GM23338 (cell line): ENCODE measurements around the gene MRPL34. TPM values are rescaled to one million over a fixed set of nuclear protein-coding genes. Genes with fewer than 3 reads are reported as not detected.

Source experiments
- ATAC-seq: fragments of 200-7000 bp; cut with Tn5 transposase; 3 replicates; pipeline ENCODE4 v1.9.1; 2020
- DNase-seq: peaks from one replicate; pipeline ENCODE4 v3.0.0-alpha.2; 2015; ENCODE audit warnings: low spot score
- H2AFZ ChIP-seq: fragments of 200-600 bp; sonication (generic); 2 replicates; pipeline ENCODE4 v1.8.0; 2016; ENCODE audit warnings: antibody characterized with exemption, mild to moderate bottlenecking, moderate library complexity
- H3F3A ChIP-seq: fragments of 200-600 bp; sonication (generic); replicated peaks from 2 replicates; pipeline ENCODE4 v1.8.0; 2017; ENCODE audit warnings: antibody characterized with exemption, mixed run types, low read depth
- H3K27ac ChIP-seq: fragments of 200-600 bp; sonication (generic); 2 replicates; pipeline ENCODE4 v1.6.1; 2016; ENCODE audit warnings: low read depth
- H3K27me3 ChIP-seq: fragments of 200-600 bp; sonication (generic); 2 replicates; pipeline ENCODE4 v1.8.0; 2016; ENCODE audit warnings: mild to moderate bottlenecking, mixed run types, moderate library complexity; ENCODE audit not compliant: insufficient read depth
- H3K36me3 ChIP-seq: fragments of 200-600 bp; sonication (generic); 2 replicates; pipeline ENCODE4 v1.8.0; 2016; ENCODE audit warnings: mild to moderate bottlenecking; ENCODE audit not compliant: insufficient read depth
- H3K4me1 ChIP-seq: fragments of 200-600 bp; sonication (generic); 2 replicates; pipeline ENCODE4 v1.8.0; 2016; ENCODE audit warnings: mild to moderate bottlenecking, moderate library complexity; ENCODE audit not compliant: insufficient read depth
- H3K4me2 ChIP-seq: fragments of 200-600 bp; sonication (generic); 2 replicates; pipeline ENCODE4 v1.7.1; 2017; ENCODE audit warnings: mixed run types
- H3K4me3 ChIP-seq: fragments of 200-600 bp; sonication (generic); 2 replicates; pipeline ENCODE4 v1.6.1; 2016; ENCODE audit warnings: mixed run types
- H3K79me2 ChIP-seq: fragments of 200-600 bp; sonication (generic); replicated peaks from 2 replicates; pipeline ENCODE4 v1.8.0; 2017; ENCODE audit warnings: mild to moderate bottlenecking; ENCODE audit not compliant: insufficient read depth
- H3K9me2 ChIP-seq: fragments of 200-600 bp; sonication (generic); 2 replicates; pipeline ENCODE4 v1.8.0; 2017; ENCODE audit not compliant: insufficient read depth
- H4K20me1 ChIP-seq: fragments of 200-600 bp; sonication (generic); replicated peaks from 2 replicates; pipeline ENCODE4 v1.8.0; 2017; ENCODE audit warnings: mild to moderate bottlenecking; ENCODE audit not compliant: insufficient read depth
- H3K27ac Mint-ChIP-seq: 2 replicates; pipeline ENCODE4 v1.8.0; 2020; ENCODE audit warnings: inconsistent platforms, mild to moderate bottlenecking, moderate library complexity, mixed read lengths
- H3K27me3 Mint-ChIP-seq: 3 replicates; pipeline ENCODE4 v1.8.0; 2022; ENCODE audit warnings: low read depth, mild to moderate bottlenecking, moderate library complexity, mixed read lengths, inconsistent platforms; ENCODE audit not compliant: insufficient read depth, poor library complexity
- H3K36me3 Mint-ChIP-seq: 3 replicates; pipeline ENCODE4 v1.8.0; 2021; ENCODE audit warnings: low read depth, mild to moderate bottlenecking, inconsistent platforms, moderate library complexity, mixed read lengths
- H3K4me1 Mint-ChIP-seq: 3 replicates; pipeline ENCODE4 v1.8.0; 2020; ENCODE audit warnings: mild to moderate bottlenecking, inconsistent platforms, mixed read lengths
- H3K4me3 Mint-ChIP-seq: 3 replicates; pipeline ENCODE4 v1.8.0; 2021; ENCODE audit warnings: moderate library complexity, mild to moderate bottlenecking, inconsistent platforms, mixed read lengths
- H3K9me3 Mint-ChIP-seq: 3 replicates; pipeline ENCODE4 v1.8.0; 2020; ENCODE audit warnings: moderate library complexity, mild to moderate bottlenecking, inconsistent platforms, mixed read lengths
- CREB1 ChIP-seq: fragments of 250-450 bp; sonication (Bioruptor Pico); IDR thresholded peaks from 2 replicates; pipeline ENCODE4 v1.5.0; 2020; ENCODE audit warnings: low read depth, mild to moderate bottlenecking, moderate library complexity
- CTCF ChIP-seq, 2 experiments: fragments of 200-600 bp in 1 of 2; sonication (generic) in 1 of 2; conservative IDR thresholded peaks; 2 replicates each; pipeline versions ENCODE4 v1.5.1 to v1.6.1; 2016 to 2017; ENCODE audit warnings: antibody characterized with exemption in 2 of 2, low read depth in 2 of 2, mild to moderate bottlenecking in 2 of 2, moderate library complexity in 1 of 2
- ETS1 ChIP-seq: IDR thresholded peaks from 2 replicates; pipeline ENCODE4 v1.6.1; 2016; ENCODE audit warnings: antibody characterized with exemption
- EZH2 ChIP-seq: fragments of 200-600 bp; sonication (generic); IDR thresholded peaks from one replicate; pipeline ENCODE4 v1.8.0; 2017; ENCODE audit warnings: antibody characterized with exemption, mild to moderate bottlenecking, low read depth; ENCODE audit not compliant: unreplicated experiment
- EZH2phosphoT487 ChIP-seq: fragments of 200-600 bp; sonication (generic); IDR thresholded peaks from one replicate; pipeline ENCODE4 v1.8.1; 2018; ENCODE audit warnings: antibody characterized with exemption; ENCODE audit not compliant: unreplicated experiment
- JUNB ChIP-seq: IDR thresholded peaks from one replicate; pipeline ENCODE4 v1.6.1; 2016; ENCODE audit warnings: antibody characterized with exemption; ENCODE audit not compliant: unreplicated experiment
- POLR2AphosphoS5 ChIP-seq: IDR thresholded peaks from 2 replicates; pipeline ENCODE4 v1.6.1; 2016; ENCODE audit warnings: antibody characterized with exemption, low read depth
- REST ChIP-seq: IDR thresholded peaks from one replicate; pipeline ENCODE4 v1.6.1; 2018; ENCODE audit warnings: antibody characterized with exemption; ENCODE audit not compliant: unreplicated experiment
- ZNF114 ChIP-seq: fragments of 250-450 bp; sonication (Bioruptor Pico); IDR thresholded peaks from 2 replicates; pipeline ENCODE4 v1.5.0; 2020; ENCODE audit warnings: mild to moderate bottlenecking, moderate library complexity
- polyA plus RNA-seq: library from polyadenylated mRNA; unstranded; fragments of >200 nt; fragmentation: Nextera tagmentation; extraction: Ambion mirVana; gene quantifications from 2 replicates; pipeline ENCODE4 v1.2.1, GENCODE V29; 2016
- total RNA-seq: library from RNA; depleted of rRNA; stranded (reverse); fragments of >200 nt; shearing (Covaris generic); gene quantifications from 2 replicates; pipeline ENCODE4 v1.2.3, GENCODE V29; 2014

Gene MRPL34
- total and polyA plus RNA-seq, 2 experiments from 2014 or later, result 59.9 to 266 TPM

- Histone ChIP-seq H2AFZ (no peak overlapping the region), H4K20me1 (no peaks in the 10 kb centered on the region), H3K4me2 (no peak overlapping the region), H3K27me3 (no peaks in the 10 kb centered on the region), H3K79me2 (peaks cover 12% of the 10 kb centered on the region; the same call in 1 of the 2 replicates), H3K36me3 (peaks cover 4% of the 10 kb centered on the region; the same call in 1 of the 2 replicates), H3K4me3 (no peak overlapping the region), H3K27ac (peak overlapping the region; percentile 90), H3K4me1 (0 out of 2 replicates have a peak, but pooled peaks cover 5% of the 10 kb centered on the region), H3F3A (peaks cover 2% of the 10 kb centered on the region; the same call in 1 of the 2 replicates), H3K9me2 (no peaks in the 10 kb centered on the region)
- peaks cover 23% of the 10 kb centered on the region for H3K27me3 Mint-ChIP-seq
- H3K4me1 Mint-ChIP-seq, result peaks cover 21% of the 10 kb centered on the region
- TF ChIP-seq CREB1 (CRISPR knock-in tag), result no peak
- peaks cover 6% of the 10 kb centered on the region; the same call in 2 of the 3 replicates for H3K9me3 Mint-ChIP-seq
- H3K36me3 Mint-ChIP-seq, result peaks cover 26% of the 10 kb centered on the region
- DNase-seq, result no peak
- H3K27ac Mint-ChIP-seq, result no peak overlapping the region
- ATAC-seq, result no peak
- H3K4me3 Mint-ChIP-seq, result no peak overlapping the region
Observed at GRCh38 chr19:17266026-17266425, 39.6 kb upstream of the MRPL34 start.

GRCh38 chr19:17266589-17266974 is 39.1 kb upstream of the MRPL34 start:
- H3K9me3 Mint-ChIP-seq, result peaks cover 6% of the 10 kb centered on the region; the same call in 2 of the 3 replicates
- peaks cover 4% of the 10 kb centered on the region for H3K36me3 ChIP-seq
- no peaks in the 10 kb centered on the region for H3K27me3 ChIP-seq
- H4K20me1 ChIP-seq, result no peaks in the 10 kb centered on the region
- H3K79me2 ChIP-seq, result peaks cover 12% of the 10 kb centered on the region; the same call in 1 of the 2 replicates
- peaks cover 20% of the 10 kb centered on the region for H3K4me1 Mint-ChIP-seq
- peaks cover 31% of the 10 kb centered on the region for H3K36me3 Mint-ChIP-seq
- peaks cover 23% of the 10 kb centered on the region for H3K27me3 Mint-ChIP-seq
- H3K4me2 ChIP-seq, result no peak overlapping the region
- H3K4me3 ChIP-seq, result no peak overlapping the region
- peak; percentile 1; the same call in 2 of the 3 replicates for ATAC-seq
- peak overlapping the region; percentile 90 for H3K27ac ChIP-seq
- DNase-seq, result peak; percentile 38
- H2AFZ ChIP-seq, result no peak overlapping the region
- peaks cover 6% of the 10 kb centered on the region; the same call in 1 of the 2 replicates for H3F3A ChIP-seq
- 0 out of 2 replicates have a peak, but pooled peaks cover 5% of the 10 kb centered on the region for H3K4me1 ChIP-seq
- no peaks in the 10 kb centered on the region for H3K9me2 ChIP-seq
- H3K4me3 Mint-ChIP-seq, result peak overlapping the region; percentile 96
- H3K27ac Mint-ChIP-seq, result peak overlapping the region; percentile 82
- TF ChIP-seq POLR2AphosphoS5, result no peak
- no peak for TF ChIP-seq JUNB
- no peak for TF ChIP-seq ZNF114 (CRISPR knock-in tag)
- no peak for TF ChIP-seq CTCF (conservative IDR thresholded peaks at IDR 0.05; ENCODE audit: low read depth in 2 of 2)
- no peak for TF ChIP-seq REST
- no peak for TF ChIP-seq CREB1 (CRISPR knock-in tag)
- no peak for TF ChIP-seq ETS1
- no peak for TF ChIP-seq EZH2phosphoT487
- TF ChIP-seq EZH2, result no peak
